Measurements from ENCODE around the gene CSNK2A1.

CSNK2A1 gene

DNA sequence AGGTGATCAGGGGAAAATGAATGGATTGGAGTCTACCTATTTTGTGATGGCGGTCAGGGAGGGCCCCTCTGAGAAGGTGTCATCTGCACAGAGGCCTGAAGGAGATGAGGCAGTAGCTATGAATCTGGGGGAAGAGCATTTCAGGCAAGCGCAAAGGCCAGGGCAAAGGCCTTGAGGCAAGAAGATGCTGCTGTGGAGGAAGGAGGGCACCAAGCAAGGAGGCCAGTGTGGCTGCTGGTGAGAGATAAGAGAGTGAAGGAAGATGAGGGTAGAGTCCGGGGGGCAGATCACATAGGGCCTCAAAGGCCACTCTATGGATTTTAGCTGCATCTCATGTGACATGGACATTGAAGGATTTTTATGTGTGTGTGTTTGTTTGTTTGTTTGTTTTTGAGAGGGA is 20.6 kb upstream of the CSNK2A1 start:
- DNase-seq (ENCODE audit: low read depth) = no peak

GRCh38 chr20:563187-563586 is 19.6 kb upstream of the CSNK2A1 start:
- no peak for DNase-seq (ENCODE audit: low read depth)

GRCh38 chr20:562232-562897 is 18.8 kb upstream of the CSNK2A1 start:
- no peak for DNase-seq (ENCODE audit: low read depth)

DNA sequence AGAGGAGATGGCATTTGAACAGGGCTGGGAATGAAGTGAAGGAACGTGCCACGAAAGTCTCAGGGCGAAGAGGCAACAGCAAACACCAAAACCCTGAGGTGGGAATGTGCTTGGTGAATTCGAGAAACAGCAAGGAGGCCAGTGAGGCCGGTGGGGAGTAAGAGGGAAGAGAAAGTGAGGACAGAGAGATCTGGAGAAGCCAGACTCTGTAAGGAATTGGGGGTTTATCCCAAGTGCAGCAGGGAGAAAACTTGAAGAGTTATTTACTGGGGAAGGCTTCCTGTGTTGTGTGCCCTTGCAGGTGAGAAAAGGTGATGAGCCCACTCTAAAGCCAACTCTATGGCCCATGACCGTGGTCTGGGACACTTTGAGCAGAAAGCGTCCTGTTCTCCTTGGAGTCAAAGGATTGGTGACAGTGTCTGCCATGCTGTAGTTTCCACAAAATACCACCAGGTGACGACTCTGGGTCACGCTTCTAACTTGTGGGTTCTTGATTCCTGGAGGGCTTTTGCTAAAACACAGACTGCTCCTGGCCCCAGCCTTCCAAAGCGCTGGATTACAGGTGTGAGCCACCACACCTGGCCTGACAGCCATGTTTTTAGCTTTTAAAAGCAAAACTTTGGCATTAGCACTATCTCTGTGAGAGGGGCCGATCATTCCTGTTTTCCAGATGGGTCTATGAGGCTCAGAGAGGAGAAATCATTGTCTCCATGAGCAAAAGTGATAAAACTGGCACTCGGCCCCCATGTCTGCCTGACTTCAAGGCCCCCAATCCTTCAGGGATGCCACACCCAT is 18.0 kb upstream of the CSNK2A1 start:
- DNase-seq (ENCODE audit: low read depth) = no peak

- no peak for DNase-seq (ENCODE audit: low read depth)
These were observed 17.1 kb upstream of the CSNK2A1 start for GRCh38 chr20:560680-561079.

DNA sequence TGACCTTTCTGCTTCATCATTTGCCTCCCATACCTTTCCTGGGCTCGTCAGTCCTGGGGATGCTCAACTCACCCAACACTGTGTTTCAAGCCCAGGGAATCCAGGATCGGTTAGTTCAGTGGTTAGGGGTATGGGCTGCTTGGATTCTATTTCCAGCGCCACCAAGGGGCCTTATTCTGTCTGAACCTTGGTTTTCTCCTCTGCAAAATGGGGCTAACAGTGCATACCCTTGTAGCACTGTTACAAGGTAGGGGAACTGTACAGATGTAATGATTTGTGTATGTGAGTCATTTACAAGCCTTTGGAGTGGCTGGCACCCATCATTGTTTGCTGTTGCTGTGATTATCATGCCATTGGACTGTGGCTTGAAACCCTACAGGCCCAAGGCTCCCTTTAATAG is 14.5 kb upstream of the CSNK2A1 start:
- no peak for DNase-seq (ENCODE audit: low read depth)

DNA sequence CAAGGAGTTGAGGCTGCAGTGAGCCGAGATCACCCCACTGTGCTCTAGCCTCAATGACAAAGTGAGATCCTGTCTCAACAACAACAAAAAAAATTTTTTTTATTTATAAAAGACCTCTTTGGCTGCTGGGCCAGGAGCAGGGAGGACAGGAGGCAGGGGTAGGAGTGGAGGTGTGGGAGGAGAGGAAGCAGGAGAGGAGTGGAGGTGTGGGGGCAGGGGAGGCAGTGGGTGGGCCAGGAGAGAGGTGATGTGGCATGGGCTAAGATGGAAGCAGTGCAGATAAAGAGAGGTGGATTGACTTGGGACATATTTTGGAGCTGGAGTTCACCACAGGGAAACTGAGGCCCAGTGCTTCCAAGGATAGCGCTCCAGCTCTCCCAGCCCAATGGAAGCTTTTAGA is 13.4 kb upstream of the CSNK2A1 start:
- no peak for DNase-seq (ENCODE audit: low read depth)

GRCh38 chr20:555976-556385 is 12.4 kb upstream of the CSNK2A1 start:
- no peak for DNase-seq (ENCODE audit: low read depth)

GRCh38 chr20:550611-551010 is 7.0 kb upstream of the CSNK2A1 start:
- DNase-seq (ENCODE audit: low read depth) = no peak

GRCh38 chr20:549722-550496 is 6.3 kb upstream of the CSNK2A1 start:
- no peak for DNase-seq (ENCODE audit: low read depth)

GRCh38 chr20:548906-549305 is 5.3 kb upstream of the CSNK2A1 start:
- no peak for DNase-seq (ENCODE audit: low read depth)

DNA sequence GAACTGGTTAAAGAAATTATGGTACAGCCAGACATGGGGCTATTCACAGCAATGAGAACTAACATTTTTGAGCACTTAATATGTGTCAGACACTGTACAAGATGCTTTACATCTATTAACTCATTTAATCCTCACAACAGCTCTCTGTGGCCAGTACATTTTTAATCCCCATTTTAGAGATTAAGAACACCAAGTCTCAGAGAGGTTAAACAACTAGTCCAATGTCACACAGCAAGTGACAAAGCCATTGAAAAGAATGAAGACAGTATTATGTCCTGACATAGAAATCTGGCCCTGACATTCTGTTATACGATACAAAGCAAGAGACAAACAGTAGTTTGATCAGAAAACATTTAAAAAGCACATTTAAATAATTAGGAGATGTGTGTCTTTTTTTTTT is 3.8 kb upstream of the CSNK2A1 start:
- DNase-seq (ENCODE audit: low read depth) = no peak

- no peak for DNase-seq (ENCODE audit: low read depth)
These were observed 2.8 kb upstream of the CSNK2A1 start for GRCh38 chr20:546353-546752.

GRCh38 chr20:544153-544725 is 649 bp upstream of the CSNK2A1 start:
- DNase-seq (ENCODE audit: low read depth) = no peak

- no peak for DNase-seq (ENCODE audit: low read depth)
These were observed 717 bp downstream of the CSNK2A1 start for GRCh38 chr20:542777-543368.

- no peak for DNase-seq (ENCODE audit: low read depth)
These were observed 3.0 kb downstream of the CSNK2A1 start for GRCh38 chr20:540391-541201.

GRCh38 chr20:539848-540247 is 3.7 kb downstream of the CSNK2A1 start:
- DNase-seq (ENCODE audit: low read depth) = no peak

DNA sequence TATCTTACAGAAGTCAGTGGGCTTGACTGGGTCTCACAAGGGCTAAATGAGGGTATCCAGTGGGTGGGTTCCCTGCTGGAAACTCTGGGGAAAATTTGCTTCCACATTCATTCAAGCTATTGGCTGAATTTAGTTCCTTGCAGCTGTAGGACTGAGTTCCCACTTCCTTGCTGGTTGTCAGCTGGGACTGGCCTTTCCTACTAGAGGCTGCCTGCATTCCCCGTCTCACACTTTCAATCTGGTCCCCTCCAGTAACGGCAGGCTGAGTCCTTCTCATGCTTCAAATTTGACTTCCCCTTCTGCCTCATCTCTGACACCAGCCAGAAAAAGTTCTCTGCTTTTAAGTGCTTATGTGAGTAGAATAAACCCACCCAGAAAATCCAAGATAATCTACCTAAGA is 4.4 kb downstream of the CSNK2A1 start:
- no peak for DNase-seq (ENCODE audit: low read depth)

- DNase-seq (ENCODE audit: low read depth) = no peak
These were observed 5.6 kb downstream of the CSNK2A1 start for GRCh38 chr20:537983-538382.

DNA sequence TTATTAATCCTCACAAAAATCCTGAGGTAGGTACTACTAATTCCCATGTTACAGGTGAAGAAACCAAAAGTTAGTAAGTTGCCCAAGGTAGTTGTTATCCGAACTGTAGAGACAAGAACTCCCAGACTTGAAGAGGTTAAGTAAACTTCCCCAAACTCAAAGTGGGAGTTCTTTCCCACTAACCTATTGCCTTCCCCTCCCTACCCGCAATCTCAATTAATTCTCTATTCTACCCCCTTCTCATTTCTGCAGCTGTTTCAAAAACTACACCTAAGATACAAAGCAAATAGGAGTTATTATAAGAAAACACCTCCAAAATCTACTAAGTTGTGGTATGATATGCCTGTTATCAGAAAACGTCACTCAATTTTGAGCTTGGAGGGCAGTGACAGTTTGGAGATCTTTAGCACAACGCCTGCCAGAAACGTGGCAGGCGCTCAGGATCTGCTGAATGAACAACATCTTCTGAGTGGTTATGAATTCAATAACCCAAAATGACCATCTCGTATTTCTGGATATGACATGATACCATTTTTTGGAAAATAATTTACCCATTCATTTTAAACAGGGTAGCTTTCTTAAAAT is 7.1 kb downstream of the CSNK2A1 start:
- DNase-seq (ENCODE audit: low read depth) = no peak

- no peak for DNase-seq (ENCODE audit: low read depth)
These were observed 7.6 kb downstream of the CSNK2A1 start for GRCh38 chr20:535958-536357.

All from T follicular helper cell (primary cell).